Measurements from ENCODE around the gene PTTG1.
"Not testable (repeated sequence)": the region's sequence is repeated elsewhere in the genome, so short reads cannot be mapped to it uniquely, and the experiment has no call there.

Gene PTTG1

GRCh38 chr5:160420331-160420610, 1.4 kb upstream of the PTTG1 start:
- no peak for DNase-seq

GRCh38 chr5:160423099-160423498, 1.4 kb downstream of the PTTG1 start:
- DNase-seq, result no peak

GRCh38 chr5:160427607-160428006, 6.0 kb downstream of the PTTG1 start:
- DNase-seq, result no peak

- DNase-seq, result no peak
These were observed 10.5 kb downstream of the PTTG1 start for GRCh38 chr5:160432196-160432595.

GRCh38 chr5:160432787-160433186, 11.1 kb downstream of the PTTG1 start:
- no peak for DNase-seq

GRCh38 chr5:160434022-160434531, 12.4 kb downstream of the PTTG1 start:
- peak in 47 of 56 donors; percentile 3 to 88 (median 53) for DNase-seq

- DNase-seq, result no peak
These were observed 13.9 kb downstream of the PTTG1 start for GRCh38 chr5:160435532-160435931.

- no peak for DNase-seq
These were observed 14.4 kb downstream of the PTTG1 start for GRCh38 chr5:160436017-160436416.

GRCh38 chr5:160436661-160437060, 15.0 kb downstream of the PTTG1 start:
- not testable (repeated sequence) for DNase-seq

GRCh38 chr5:160437271-160437670, 15.6 kb downstream of the PTTG1 start:
- DNase-seq, result no peak

GRCh38 chr5:160438316-160439204, 16.9 kb downstream of the PTTG1 start:
- peak in 42 of 56 donors; percentile 7 to 75 (median 37) for DNase-seq

GRCh38 chr5:160439205-160439600, 17.5 kb downstream of the PTTG1 start:
- DNase-seq, result peak in 54 of 56 donors; percentile 18 to 94 (median 73)

- DNase-seq, result no peak
These were observed 19.7 kb downstream of the PTTG1 start for GRCh38 chr5:160441311-160441781.

GRCh38 chr5:160442824-160443431, 21.3 kb downstream of the PTTG1 start:
- DNase-seq, result no peak

- no peak for DNase-seq
These were observed 22.8 kb downstream of the PTTG1 start for GRCh38 chr5:160444407-160444806.

- no peak for DNase-seq
These were observed 23.5 kb downstream of the PTTG1 start for GRCh38 chr5:160445132-160445531.

- DNase-seq, result no peak
These were observed 24.1 kb downstream of the PTTG1 start for GRCh38 chr5:160445751-160446150.

- no peak for DNase-seq
These were observed 27.2 kb downstream of the PTTG1 start for GRCh38 chr5:160448886-160449285.

GRCh38 chr5:160449458-160449857, 27.8 kb downstream of the PTTG1 start:
- no peak for DNase-seq

GRCh38 chr5:160450164-160450932, 28.7 kb downstream of the PTTG1 start:
- no peak for DNase-seq

- no peak for DNase-seq
These were observed 29.6 kb downstream of the PTTG1 start for GRCh38 chr5:160451281-160451680.

- no peak for DNase-seq
These were observed 30.4 kb downstream of the PTTG1 start for GRCh38 chr5:160452036-160452435.

All from nucleus accumbens (tissue), 56 donors.